Adrenal gland (tissue), 5 donors: ENCODE measurements around the gene MKLN1.

ENCODE experiments used
- CTCF ChIP-seq, 6 experiments: fragments of 450-650 bp in 4 of 6; fragments of 200-600 bp in 2 of 6; sonication (generic) in 1 of 6; IDR thresholded peaks; 1 replicate in 5 of 6; 2 replicates in 1 of 6; pipeline versions ENCODE4 v1.5.1 to v1.8.0; 2016 to 2021; ENCODE audit warnings: antibody characterized with exemption in 6 of 6, mild to moderate bottlenecking in 2 of 6, moderate library complexity in 1 of 6
- POLR2A ChIP-seq, 2 donors: fragments of 450-650 bp; IDR thresholded peaks; one replicate each; pipeline ENCODE4 v1.6.1; 2017; ENCODE audit warnings: antibody characterized with exemption in 2 of 2, mild to moderate bottlenecking in 2 of 2, moderate library complexity in 1 of 2
- donor health status: DM: no; HTN: no; CAD: no.

- no peak for TF ChIP-seq CTCF (IDR thresholded peaks at IDR 0.05)
- no peak for TF ChIP-seq POLR2A (IDR thresholded peaks at IDR 0.05)
Measured at GRCh38 chr7:131471250-131472004, 143.8 kb downstream of the MKLN1 start.
